Measurements from ENCODE around the gene RPS6KC1.
"Not testable (repeated sequence)": the region's sequence is repeated elsewhere in the genome, so short reads cannot be mapped to it uniquely, and the experiment has no call there.

The RPS6KC1 gene

GRCh38 chr1:213138391-213138790 lies 87.3 kb downstream of the RPS6KC1 start:
- TF ChIP-seq, protein P1, sequence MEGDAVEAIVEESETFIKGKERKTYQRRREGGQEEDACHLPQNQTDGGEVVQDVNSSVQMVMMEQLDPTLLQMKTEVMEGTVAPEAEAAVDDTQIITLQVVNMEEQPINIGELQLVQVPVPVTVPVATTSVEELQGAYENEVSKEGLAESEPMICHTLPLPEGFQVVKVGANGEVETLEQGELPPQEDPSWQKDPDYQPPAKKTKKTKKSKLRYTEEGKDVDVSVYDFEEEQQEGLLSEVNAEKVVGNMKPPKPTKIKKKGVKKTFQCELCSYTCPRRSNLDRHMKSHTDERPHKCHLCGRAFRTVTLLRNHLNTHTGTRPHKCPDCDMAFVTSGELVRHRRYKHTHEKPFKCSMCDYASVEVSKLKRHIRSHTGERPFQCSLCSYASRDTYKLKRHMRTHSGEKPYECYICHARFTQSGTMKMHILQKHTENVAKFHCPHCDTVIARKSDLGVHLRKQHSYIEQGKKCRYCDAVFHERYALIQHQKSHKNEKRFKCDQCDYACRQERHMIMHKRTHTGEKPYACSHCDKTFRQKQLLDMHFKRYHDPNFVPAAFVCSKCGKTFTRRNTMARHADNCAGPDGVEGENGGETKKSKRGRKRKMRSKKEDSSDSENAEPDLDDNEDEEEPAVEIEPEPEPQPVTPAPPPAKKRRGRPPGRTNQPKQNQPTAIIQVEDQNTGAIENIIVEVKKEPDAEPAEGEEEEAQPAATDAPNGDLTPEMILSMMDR (IDR thresholded peaks at IDR 0.05; ENCODE audit: control extremely low read depth, extremely low read depth, low read depth, missing control alignments) = no peak
- CTCF ChIA-PET = no interaction called here
- POLR2A ChIA-PET = no interaction called here
- no peak for DNase-seq (ENCODE audit: extremely low spot score)

GRCh38 chr1:213138892-213139291 lies 87.9 kb downstream of the RPS6KC1 start:
- no peak for DNase-seq (ENCODE audit: extremely low spot score)
- POLR2A ChIA-PET = no interaction called here
- CTCF ChIA-PET = no interaction called here
- TF ChIP-seq, protein P1 (IDR thresholded peaks at IDR 0.05; ENCODE audit: control extremely low read depth, extremely low read depth, low read depth, missing control alignments) = no peak

DNA sequence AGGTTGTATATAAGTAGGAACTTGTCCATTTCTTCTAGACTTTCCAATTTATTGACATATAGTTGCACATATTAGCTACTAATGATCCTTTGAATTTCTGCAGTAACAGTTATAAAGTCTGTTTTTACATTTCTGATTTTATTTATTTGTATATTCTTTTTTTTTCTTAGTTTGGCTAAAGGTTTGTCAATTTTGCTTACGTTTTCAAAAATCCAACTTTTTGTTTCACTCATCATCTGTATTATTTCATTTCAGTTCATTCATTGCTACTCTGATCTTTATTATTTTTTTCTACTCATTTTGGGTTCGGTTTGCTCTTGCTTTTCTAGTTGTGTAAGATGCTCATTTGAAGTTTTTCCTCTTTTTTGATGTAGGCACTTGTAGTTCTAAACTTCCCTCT lies 97.9 kb downstream of the RPS6KC1 start:
- ChIA-PET CTCF (no interaction called here), POLR2A (no interaction called here)
- no peak for DNase-seq (ENCODE audit: extremely low spot score)
- TF ChIP-seq, protein P1 (IDR thresholded peaks at IDR 0.05; ENCODE audit: control extremely low read depth, extremely low read depth, low read depth, missing control alignments) = no peak

DNA sequence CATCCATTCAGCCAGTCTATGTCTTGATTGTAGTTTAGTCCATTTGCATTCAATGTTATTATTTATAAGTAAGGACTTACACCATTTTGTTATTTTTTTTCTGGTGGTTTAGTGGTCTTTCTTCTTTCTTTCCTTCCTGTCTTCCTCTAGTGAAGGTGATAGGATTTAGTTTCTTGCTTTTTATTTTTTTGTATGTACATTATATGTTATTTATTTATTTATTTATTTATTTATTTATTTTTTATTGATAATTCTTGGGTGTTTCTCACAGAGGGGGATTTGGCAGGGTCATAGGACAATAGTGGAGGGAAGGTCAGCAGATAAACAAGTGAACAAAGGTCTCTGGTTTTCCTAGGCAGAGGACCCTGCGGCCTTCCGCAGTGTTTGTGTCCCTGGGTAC lies 99.0 kb downstream of the RPS6KC1 start:
- DNase-seq (ENCODE audit: extremely low spot score); POLR2A ChIA-PET; CTCF ChIA-PET: not testable (repeated sequence)

- TF ChIP-seq, protein P1 (IDR thresholded peaks at IDR 0.05; ENCODE audit: control extremely low read depth, extremely low read depth, low read depth, missing control alignments) = no peak
- CTCF ChIA-PET = interaction anchor here (1.2 kb wide), 1 partner anchor 21 kb away, joined by 4 read pairs; no protein-coding TSS in a partner anchor
- no peak for DNase-seq (ENCODE audit: extremely low spot score)
- POLR2A ChIA-PET = no interaction called here
Measured at GRCh38 chr1:213154056-213154685, 103.1 kb downstream of the RPS6KC1 start.

- ChIA-PET POLR2A (no interaction called here), CTCF (interaction anchor here (1.4 to 1.5 kb wide), 2 partner anchors 15 to 36 kb away, joined by 3 read pairs; no protein-coding TSS in a partner anchor)
- DNase-seq (ENCODE audit: extremely low spot score) = no peak
- TF ChIP-seq, protein P1 (IDR thresholded peaks at IDR 0.05; ENCODE audit: control extremely low read depth, extremely low read depth, low read depth, missing control alignments) = no peak
Measured at GRCh38 chr1:213159376-213159775, 108.3 kb downstream of the RPS6KC1 start.

GRCh38 chr1:213160442-213160841 lies 109.4 kb downstream of the RPS6KC1 start:
- POLR2A ChIA-PET; DNase-seq (ENCODE audit: extremely low spot score): not testable (repeated sequence)
- CTCF ChIA-PET = interaction anchor here (1.4 to 1.5 kb wide), 2 partner anchors 16 to 37 kb away, joined by 3 read pairs; no protein-coding TSS in a partner anchor

GRCh38 chr1:213162338-213162737 lies 111.3 kb downstream of the RPS6KC1 start:
- POLR2A ChIA-PET = no interaction called here
- TF ChIP-seq, protein P1 (IDR thresholded peaks at IDR 0.05; ENCODE audit: control extremely low read depth, extremely low read depth, low read depth, missing control alignments) = no peak
- CTCF ChIA-PET = no interaction called here
- no peak for DNase-seq (ENCODE audit: extremely low spot score)
